HL-60/S4 treated with retinoic acid at 250 ng/mL for 4 days and 3 days (cell line): ENCODE data around the gene UCK2.

Experiments used
- in situ Hi-C: fragments of 300-500 bp; cut with MboI; formaldehyde crosslinking; loops from 2 replicates; pipeline ENCODE4 v1.7.0; 2022; ENCODE audit warnings: low sequenced_read_pairs

UCK2 gene

GRCh38 chr1:165833358-165833757, 5.9 kb downstream of the UCK2 start:
- in situ Hi-C loops: no loop called here

GRCh38 chr1:165834229-165834628, 6.8 kb downstream of the UCK2 start:
- in situ Hi-C loops: no loop called here

GRCh38 chr1:165834881-165835280, 7.5 kb downstream of the UCK2 start:
- in situ Hi-C loops: no loop called here

- in situ Hi-C loops: no loop called here
Measured at GRCh38 chr1:165836664-165837482, 9.5 kb downstream of the UCK2 start.

GRCh38 chr1:165837838-165838364, 10.5 kb downstream of the UCK2 start:
- in situ Hi-C loops: no loop called here

- in situ Hi-C loops: no loop called here
Measured at GRCh38 chr1:165840423-165840822, 13.0 kb downstream of the UCK2 start.

GRCh38 chr1:165841582-165842017, 14.2 kb downstream of the UCK2 start:
- in situ Hi-C loops: no loop called here

- in situ Hi-C loops: no loop called here
Measured at GRCh38 chr1:165842023-165842670, 14.7 kb downstream of the UCK2 start.

GRCh38 chr1:165842671-165843129, 15.3 kb downstream of the UCK2 start:
- in situ Hi-C loops: no loop called here

- in situ Hi-C loops: no loop called here
Measured at GRCh38 chr1:165843304-165843703, 15.9 kb downstream of the UCK2 start.

- in situ Hi-C loops: no loop called here
Measured at GRCh38 chr1:165844114-165844798, 16.8 kb downstream of the UCK2 start.

- in situ Hi-C loops: no loop called here
Measured at GRCh38 chr1:165844933-165845332, 17.5 kb downstream of the UCK2 start.

GRCh38 chr1:165845569-165845968, 18.2 kb downstream of the UCK2 start:
- in situ Hi-C loops: no loop called here

- in situ Hi-C loops: no loop called here
Measured at GRCh38 chr1:165845992-165846748, 18.8 kb downstream of the UCK2 start.

GRCh38 chr1:165847486-165847885, 20.1 kb downstream of the UCK2 start:
- in situ Hi-C loops: no loop called here

- in situ Hi-C loops: no loop called here
Measured at GRCh38 chr1:165849353-165850133, 22.1 kb downstream of the UCK2 start.

GRCh38 chr1:165851034-165851658, 23.7 kb downstream of the UCK2 start:
- in situ Hi-C loops: no loop called here

GRCh38 chr1:165852871-165853270, 25.5 kb downstream of the UCK2 start:
- in situ Hi-C loops: no loop called here

- in situ Hi-C loops: no loop called here
Measured at GRCh38 chr1:165853528-165854075, 26.2 kb downstream of the UCK2 start.
